ENCODE measurements around the gene SKOR1. TPM values are rescaled to one million over a fixed set of nuclear protein-coding genes. Genes with fewer than 3 reads are reported as not detected.

The SKOR1 gene
- total and polyA plus RNA-seq, 10 of the 15 experiments (the other 5 are each of a cell fraction or from before 2014, with no cell fraction given): 0.04 to 0.36 (median 0.10) TPM; not detected in 4

DNA sequence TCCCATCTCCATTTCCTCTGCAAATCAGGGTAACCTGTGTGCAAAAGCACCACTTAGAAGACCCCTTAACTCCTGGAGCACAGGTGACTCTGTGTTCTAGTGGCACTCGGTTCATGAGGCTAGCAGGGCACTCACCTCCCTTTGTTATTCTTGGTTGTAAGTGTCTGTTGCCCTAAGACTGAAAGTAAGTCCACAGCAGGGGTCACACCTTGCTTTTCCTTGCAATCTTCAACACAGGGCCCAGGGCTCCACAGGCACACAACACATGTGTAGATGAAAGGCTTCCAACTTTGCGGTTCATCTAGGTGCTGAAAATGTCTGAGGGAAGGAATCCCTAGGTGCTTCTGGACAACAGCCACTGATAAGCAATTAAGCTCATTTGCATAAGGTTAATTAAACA is 11.6 kb downstream of the SKOR1 start:
- BruUV-seq (replicated peaks): no TSS peak
- POLR2A ChIA-PET: no interaction called here
- no peak overlapping the region for H3K4me3 ChIP-seq
- H3K27ac ChIP-seq (ENCODE audit: control insufficient read depth, insufficient read depth): no peak overlapping the region
- H3K4me1 ChIP-seq (ENCODE audit: control insufficient read depth, insufficient read depth, low read length): peaks cover 30% of the 10 kb centered on the region
- ATAC-seq (no peak), FAIRE-seq (no peak), DNase-seq (ENCODE audit: low read depth, low spot score) (no peak)
- peaks cover 18 to 28% of the 10 kb centered on the region in 2 experiments for H3K27me3 ChIP-seq (replicated peaks in 1 of 2; ENCODE audit: control insufficient read depth in 2 of 2, insufficient read depth in 2 of 2, low read length in 1 of 2)
- TF ChIP-seq, protein P1, sequence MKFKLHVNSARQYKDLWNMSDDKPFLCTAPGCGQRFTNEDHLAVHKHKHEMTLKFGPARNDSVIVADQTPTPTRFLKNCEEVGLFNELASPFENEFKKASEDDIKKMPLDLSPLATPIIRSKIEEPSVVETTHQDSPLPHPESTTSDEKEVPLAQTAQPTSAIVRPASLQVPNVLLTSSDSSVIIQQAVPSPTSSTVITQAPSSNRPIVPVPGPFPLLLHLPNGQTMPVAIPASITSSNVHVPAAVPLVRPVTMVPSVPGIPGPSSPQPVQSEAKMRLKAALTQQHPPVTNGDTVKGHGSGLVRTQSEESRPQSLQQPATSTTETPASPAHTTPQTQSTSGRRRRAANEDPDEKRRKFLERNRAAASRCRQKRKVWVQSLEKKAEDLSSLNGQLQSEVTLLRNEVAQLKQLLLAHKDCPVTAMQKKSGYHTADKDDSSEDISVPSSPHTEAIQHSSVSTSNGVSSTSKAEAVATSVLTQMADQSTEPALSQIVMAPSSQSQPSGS (IDR thresholded peaks at IDR 0.05; ENCODE audit: low read length): no peak
- no peak for TF ChIP-seq EED (IDR thresholded peaks at IDR 0.05; ENCODE audit: low read depth)
- no peak for TF ChIP-seq NFYB (IDR thresholded peaks at IDR 0.05; ENCODE audit: insufficient read depth, low read depth, low read length)
- TF ChIP-seq JUNB (IDR thresholded peaks at IDR 0.05): no peak
- TF ChIP-seq EZH2 (IDR thresholded peaks at IDR 0.05; ENCODE audit: borderline replicate concordance, control insufficient read depth, low read depth, low read length): no peak
- TF ChIP-seq SMAD5 (IDR thresholded peaks at IDR 0.05; ENCODE audit: low read depth): no peak
- no peak for TF ChIP-seq NR2F1 (conservative IDR thresholded peaks at IDR 0.05)
- TF ChIP-seq SMC3 (IDR thresholded peaks at IDR 0.05; ENCODE audit: borderline replicate concordance, low read length): no peak
- TF ChIP-seq CREM (IDR thresholded peaks at IDR 0.05; ENCODE audit: low read depth): no peak
- no peak for TF ChIP-seq FOS (IDR thresholded peaks at IDR 0.05; ENCODE audit: borderline replicate concordance, extremely low read depth, insufficient read length)
- no peak for TF ChIP-seq MTA2 (IDR thresholded peaks at IDR 0.05; ENCODE audit: low read depth)
- TF ChIP-seq, protein P2, sequence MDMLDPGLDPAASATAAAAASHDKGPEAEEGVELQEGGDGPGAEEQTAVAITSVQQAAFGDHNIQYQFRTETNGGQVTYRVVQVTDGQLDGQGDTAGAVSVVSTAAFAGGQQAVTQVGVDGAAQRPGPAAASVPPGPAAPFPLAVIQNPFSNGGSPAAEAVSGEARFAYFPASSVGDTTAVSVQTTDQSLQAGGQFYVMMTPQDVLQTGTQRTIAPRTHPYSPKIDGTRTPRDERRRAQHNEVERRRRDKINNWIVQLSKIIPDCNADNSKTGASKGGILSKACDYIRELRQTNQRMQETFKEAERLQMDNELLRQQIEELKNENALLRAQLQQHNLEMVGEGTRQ (IDR thresholded peaks at IDR 0.05; ENCODE audit: borderline replicate concordance, low read depth, low read length): no peak
- H3K36me3 ChIP-seq (ENCODE audit: control insufficient read depth in 2 of 2, insufficient read depth in 2 of 2, low read length in 1 of 2): no peaks in the 10 kb centered on the region
- WGBS (ENCODE audit: insufficient coverage, insufficient replicate concordance, low lambda C conversion rate, missing lambda C conversion rate): 52% methylated on average over 2 of the region's 2 CpGs
- CTCF ChIA-PET: interaction anchor here (1.0 to 4.6 kb wide), 15 partner anchors 54 to 890 kb away, joined by 3 to 111 read pairs (median 3); no protein-coding TSS in a partner anchor
- SMC1A ChIA-PET (ENCODE audit: uncharacterized antibody, unreplicated experiment): interaction anchor here (0.7 to 4.2 kb wide), 7 partner anchors 44 to 388 kb away, joined by 3 to 51 read pairs (median 4); no protein-coding TSS in a partner anchor
- intact Hi-C loops (cut with micrococcal nuclease; ENCODE audit: unreplicated experiment): loop anchor here (1.0 to 10.0 kb wide), 4 partner anchors 232 to 890 kb away; no protein-coding TSS in a partner anchor
- H4K20me1 ChIP-seq (ENCODE audit: control insufficient read depth, insufficient read depth): no peaks in the 10 kb centered on the region; the same call in 1 of the 2 replicates
- H3K9ac ChIP-seq (ENCODE audit: control insufficient read depth, insufficient read depth, low read length): no peak overlapping the region
- RAD21 ChIA-PET (ENCODE audit: unreplicated experiment): interaction anchor here (1.0 to 4.1 kb wide), 6 partner anchors 26 to 423 kb away, joined by 3 to 26 read pairs (median 7); no protein-coding TSS in a partner anchor
- no peaks in the 10 kb centered on the region; the same call in 2 of the 3 replicates for H3K9me3 ChIP-seq (replicated peaks; ENCODE audit: control insufficient read depth, insufficient read depth, low read length)
- H3K79me2 ChIP-seq (ENCODE audit: control insufficient read depth, insufficient read depth, low read length): no peaks in the 10 kb centered on the region; the same call in 1 of the 2 replicates
- in situ Hi-C loops (cut with MboI): loop anchor here (5.0 kb wide), 2 partner anchors 380 to 890 kb away; no protein-coding TSS in a partner anchor
- H2AFZ ChIP-seq (ENCODE audit: control insufficient read depth, low read depth, low read length): no peak overlapping the region
- no peak overlapping the region for H3K4me2 ChIP-seq (ENCODE audit: control insufficient read depth, insufficient read depth)

Data from GM12878 (cell line).